ENCODE data around the gene LRRC8D. TPM values are rescaled to one million over a fixed set of nuclear protein-coding genes. Genes with fewer than 3 reads are reported as not detected.

Gene LRRC8D
- total RNA-seq, 2 donors from 2014 or later, result 23.8 to 33.8 TPM

- Histone ChIP-seq H3K9me3 (ENCODE audit: control insufficient read depth, low read length) (no peaks in the 10 kb centered on the region), H3K4me3 (ENCODE audit: low read length) (no peak overlapping the region), H3K36me3 (ENCODE audit: control insufficient read depth, insufficient read depth, low read length) (no peaks in the 10 kb centered on the region), H3K27me3 (ENCODE audit: control insufficient read depth, insufficient read depth, low read length, poor library complexity, severe bottlenecking) (peaks cover 35% of the 10 kb centered on the region), H3K9ac (ENCODE audit: extremely low read depth, low read length, poor library complexity, severe bottlenecking) (no peak overlapping the region), H3K4me1 (ENCODE audit: control insufficient read depth, insufficient read depth, low read length) (peaks cover 7% of the 10 kb centered on the region), H3K27ac (ENCODE audit: low read depth, low read length) (no peak overlapping the region)
- Mint-ChIP-seq H3K27me3 (ENCODE audit: insufficient read depth) (peaks cover 17% of the 10 kb centered on the region), H3K27ac (no peak overlapping the region), H3K4me1 (no peaks in the 10 kb centered on the region), H3K4me3 (no peak overlapping the region), H3K36me3 (ENCODE audit: low read depth) (no peaks in the 10 kb centered on the region), H3K9me3 (peaks cover 4% of the 10 kb centered on the region)
- TF ChIP-seq CTCF (conservative IDR thresholded peaks at IDR 0.05), result no peak
- 72 to 84% methylated on average over 2 of the region's 2 CpGs for WGBS, 2 experiments (ENCODE audit: insufficient coverage in 1 of 2, insufficient read length in 1 of 2)
- DNase-seq, result no peak
Observed at GRCh38 chr1:89802841-89803240, 18.0 kb upstream of the LRRC8D start.

- no peaks in the 10 kb centered on the region for H3K9me3 ChIP-seq (ENCODE audit: control insufficient read depth, low read length)
- peak; percentile 96 for DNase-seq
- peaks cover 45% of the 10 kb centered on the region for H3K27me3 ChIP-seq (ENCODE audit: control insufficient read depth, insufficient read depth, low read length, poor library complexity, severe bottlenecking)
- no peak overlapping the region for H3K4me3 ChIP-seq (ENCODE audit: low read length)
- Mint-ChIP-seq H3K36me3 (ENCODE audit: low read depth) (no peaks in the 10 kb centered on the region), H3K27ac (no peak overlapping the region), H3K4me3 (no peak overlapping the region), H3K27me3 (ENCODE audit: insufficient read depth) (peaks cover 16% of the 10 kb centered on the region), H3K9me3 (no peaks in the 10 kb centered on the region), H3K4me1 (peaks cover 9% of the 10 kb centered on the region)
- no peak overlapping the region for H3K9ac ChIP-seq (ENCODE audit: extremely low read depth, low read length, poor library complexity, severe bottlenecking)
- peaks cover 18% of the 10 kb centered on the region for H3K4me1 ChIP-seq (ENCODE audit: control insufficient read depth, insufficient read depth, low read length)
- peak; percentile 97 for TF ChIP-seq CTCF (conservative IDR thresholded peaks at IDR 0.05)
- H3K27ac ChIP-seq (ENCODE audit: low read depth, low read length), result no peak overlapping the region
- H3K36me3 ChIP-seq (ENCODE audit: control insufficient read depth, insufficient read depth, low read length), result no peaks in the 10 kb centered on the region
- 0 to 1% methylated on average over 3 to 4 of the region's 4 CpGs for WGBS, 2 experiments (ENCODE audit: insufficient coverage in 1 of 2, insufficient read length in 1 of 2)
Observed at GRCh38 chr1:89804642-89805237, 16.1 kb upstream of the LRRC8D start.

GRCh38 chr1:89806616-89807015, 14.2 kb upstream of the LRRC8D start:
- Histone ChIP-seq H3K27me3 (ENCODE audit: control insufficient read depth, insufficient read depth, low read length, poor library complexity, severe bottlenecking) (peaks cover 62% of the 10 kb centered on the region), H3K4me3 (ENCODE audit: low read length) (no peak overlapping the region), H3K27ac (ENCODE audit: low read depth, low read length) (no peak overlapping the region), H3K9me3 (ENCODE audit: control insufficient read depth, low read length) (no peaks in the 10 kb centered on the region), H3K4me1 (ENCODE audit: control insufficient read depth, insufficient read depth, low read length) (peaks cover 18% of the 10 kb centered on the region), H3K36me3 (ENCODE audit: control insufficient read depth, insufficient read depth, low read length) (no peaks in the 10 kb centered on the region), H3K9ac (ENCODE audit: extremely low read depth, low read length, poor library complexity, severe bottlenecking) (no peak overlapping the region)
- no peak for TF ChIP-seq CTCF (conservative IDR thresholded peaks at IDR 0.05)
- Mint-ChIP-seq H3K36me3 (ENCODE audit: low read depth) (no peaks in the 10 kb centered on the region), H3K27me3 (ENCODE audit: insufficient read depth) (peaks cover 29% of the 10 kb centered on the region), H3K27ac (no peak overlapping the region), H3K4me3 (no peak overlapping the region), H3K9me3 (no peaks in the 10 kb centered on the region), H3K4me1 (peaks cover 9% of the 10 kb centered on the region)
- 91 to 96% methylated on average over 3 of the region's 3 CpGs for WGBS, 2 experiments (ENCODE audit: insufficient coverage in 1 of 2, insufficient read length in 1 of 2)
- no peak for DNase-seq
